HCT116 (cell line): ENCODE results near the gene TMEM187.

ENCODE experiments used
- EZH2 ChIP-seq: fragments of 200-600 bp; sonication (generic); IDR thresholded peaks from 2 replicates; pipeline ENCODE4 v1.6.1; 2017; ENCODE audit warnings: antibody characterized with exemption, mixed run types
- JUND ChIP-seq: IDR thresholded peaks from 2 replicates; pipeline ENCODE4 v1.6.1; 2012
- POLR2A ChIP-seq: IDR thresholded peaks from 2 replicates; pipeline ENCODE4 v1.7.0; 2011; ENCODE audit warnings: borderline replicate concordance; ENCODE audit not compliant: insufficient read depth, insufficient read length; ENCODE audit errors: extremely low read depth
- POLR2AphosphoS5 ChIP-seq: IDR thresholded peaks from 2 replicates; pipeline ENCODE4 v1.6.1; 2011; ENCODE audit warnings: mild to moderate bottlenecking, low read depth, low read length, moderate library complexity
- SIN3A ChIP-seq: IDR thresholded peaks from 2 replicates; pipeline ENCODE4 v1.6.1; 2012; ENCODE audit warnings: low read depth
- ZFX ChIP-seq: fragments of 450-650 bp; IDR thresholded peaks from 2 replicates; pipeline ENCODE4 v1.6.1; 2017
- ZNF274 ChIP-seq: fragments of 200-500 bp; sonication (Bioruptor generic); IDR thresholded peaks from 2 replicates; pipeline ENCODE4 v1.6.1; 2014; ENCODE audit warnings: mild to moderate bottlenecking, low read depth, low read length, inconsistent platforms
- TF ChIP-seq, protein P1 (sequence below), 3 experiments: fragments of 200-600 bp in 1 of 3; sonication (generic) in 1 of 3; IDR thresholded peaks in 2 of 3; conservative IDR thresholded peaks in 1 of 3; 2 replicates each; pipeline ENCODE4 v1.5.1; 2012 to 2017; ENCODE audit warnings: low read depth in 2 of 3, low read length in 2 of 3, antibody characterized with exemption in 1 of 3, borderline replicate concordance in 1 of 3, control low read depth in 1 of 3, mild to moderate bottlenecking in 1 of 3, mixed read lengths in 1 of 3, mixed run types in 1 of 3, moderate library complexity in 1 of 3; ENCODE audit not compliant: insufficient read depth in 1 of 3
- TF ChIP-seq, protein P2 (sequence below): IDR thresholded peaks from 2 replicates; pipeline ENCODE4 v1.6.1; 2012; ENCODE audit warnings: low read depth
- TF ChIP-seq, protein P3 (sequence below): IDR thresholded peaks from 2 replicates; pipeline ENCODE4 v1.6.1; 2012

DNA sequence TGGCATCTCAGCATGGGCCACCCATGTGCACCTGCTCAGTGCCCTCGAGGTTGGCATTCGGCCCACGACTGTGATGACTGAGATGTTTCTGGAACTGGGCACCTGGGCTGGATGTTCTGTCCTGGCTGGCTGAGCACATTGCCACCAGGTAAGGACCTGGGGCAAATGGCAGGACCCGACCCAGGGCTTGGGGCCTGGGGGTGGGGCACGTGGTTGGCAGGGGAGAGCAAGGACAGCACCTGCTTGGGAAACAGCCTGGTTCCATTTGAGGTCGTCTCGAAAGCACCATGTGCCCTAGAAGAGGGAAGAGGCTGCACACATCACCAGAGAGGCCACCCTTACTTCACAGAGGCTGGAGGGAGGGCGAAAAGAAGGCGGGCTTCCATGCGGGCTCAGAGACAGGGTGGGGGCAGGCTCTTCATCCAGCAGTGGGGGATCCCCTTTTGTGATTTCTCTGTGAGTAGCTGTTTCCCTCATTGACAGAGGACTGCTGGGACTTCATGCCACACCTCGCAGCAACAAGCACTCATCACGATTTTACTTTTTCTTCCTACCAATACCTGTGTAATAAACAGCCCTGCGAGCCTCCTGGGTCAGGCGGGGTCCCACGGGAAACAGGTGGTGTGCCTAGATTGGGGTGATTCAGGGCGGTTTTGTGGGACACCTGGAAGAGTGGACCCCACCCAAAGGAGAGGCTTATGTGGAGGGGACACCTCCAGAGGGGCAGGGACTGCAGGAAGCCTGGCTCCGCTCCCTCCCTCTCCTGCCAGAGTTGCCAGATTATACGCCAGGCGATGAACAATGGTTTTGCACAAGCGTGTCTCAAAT, 12.0 kb downstream of the TMEM187 start:
- TF ChIP-seq EZH2 (no peak), POLR2A (no peak), POLR2AphosphoS5 (no peak), ZNF274 (no peak), JUND (no peak), SIN3A (no peak), ZFX (no peak)
- TF ChIP-seq, protein P1, sequence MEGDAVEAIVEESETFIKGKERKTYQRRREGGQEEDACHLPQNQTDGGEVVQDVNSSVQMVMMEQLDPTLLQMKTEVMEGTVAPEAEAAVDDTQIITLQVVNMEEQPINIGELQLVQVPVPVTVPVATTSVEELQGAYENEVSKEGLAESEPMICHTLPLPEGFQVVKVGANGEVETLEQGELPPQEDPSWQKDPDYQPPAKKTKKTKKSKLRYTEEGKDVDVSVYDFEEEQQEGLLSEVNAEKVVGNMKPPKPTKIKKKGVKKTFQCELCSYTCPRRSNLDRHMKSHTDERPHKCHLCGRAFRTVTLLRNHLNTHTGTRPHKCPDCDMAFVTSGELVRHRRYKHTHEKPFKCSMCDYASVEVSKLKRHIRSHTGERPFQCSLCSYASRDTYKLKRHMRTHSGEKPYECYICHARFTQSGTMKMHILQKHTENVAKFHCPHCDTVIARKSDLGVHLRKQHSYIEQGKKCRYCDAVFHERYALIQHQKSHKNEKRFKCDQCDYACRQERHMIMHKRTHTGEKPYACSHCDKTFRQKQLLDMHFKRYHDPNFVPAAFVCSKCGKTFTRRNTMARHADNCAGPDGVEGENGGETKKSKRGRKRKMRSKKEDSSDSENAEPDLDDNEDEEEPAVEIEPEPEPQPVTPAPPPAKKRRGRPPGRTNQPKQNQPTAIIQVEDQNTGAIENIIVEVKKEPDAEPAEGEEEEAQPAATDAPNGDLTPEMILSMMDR (IDR thresholded peaks at IDR 0.05 in 2 of 3, conservative IDR thresholded peaks at IDR 0.05 in 1 of 3; ENCODE audit: borderline replicate concordance in 1 of 3, insufficient read depth in 1 of 3, low read depth in 2 of 3, low read length in 2 of 3) = no peak
- TF ChIP-seq, protein P2, sequence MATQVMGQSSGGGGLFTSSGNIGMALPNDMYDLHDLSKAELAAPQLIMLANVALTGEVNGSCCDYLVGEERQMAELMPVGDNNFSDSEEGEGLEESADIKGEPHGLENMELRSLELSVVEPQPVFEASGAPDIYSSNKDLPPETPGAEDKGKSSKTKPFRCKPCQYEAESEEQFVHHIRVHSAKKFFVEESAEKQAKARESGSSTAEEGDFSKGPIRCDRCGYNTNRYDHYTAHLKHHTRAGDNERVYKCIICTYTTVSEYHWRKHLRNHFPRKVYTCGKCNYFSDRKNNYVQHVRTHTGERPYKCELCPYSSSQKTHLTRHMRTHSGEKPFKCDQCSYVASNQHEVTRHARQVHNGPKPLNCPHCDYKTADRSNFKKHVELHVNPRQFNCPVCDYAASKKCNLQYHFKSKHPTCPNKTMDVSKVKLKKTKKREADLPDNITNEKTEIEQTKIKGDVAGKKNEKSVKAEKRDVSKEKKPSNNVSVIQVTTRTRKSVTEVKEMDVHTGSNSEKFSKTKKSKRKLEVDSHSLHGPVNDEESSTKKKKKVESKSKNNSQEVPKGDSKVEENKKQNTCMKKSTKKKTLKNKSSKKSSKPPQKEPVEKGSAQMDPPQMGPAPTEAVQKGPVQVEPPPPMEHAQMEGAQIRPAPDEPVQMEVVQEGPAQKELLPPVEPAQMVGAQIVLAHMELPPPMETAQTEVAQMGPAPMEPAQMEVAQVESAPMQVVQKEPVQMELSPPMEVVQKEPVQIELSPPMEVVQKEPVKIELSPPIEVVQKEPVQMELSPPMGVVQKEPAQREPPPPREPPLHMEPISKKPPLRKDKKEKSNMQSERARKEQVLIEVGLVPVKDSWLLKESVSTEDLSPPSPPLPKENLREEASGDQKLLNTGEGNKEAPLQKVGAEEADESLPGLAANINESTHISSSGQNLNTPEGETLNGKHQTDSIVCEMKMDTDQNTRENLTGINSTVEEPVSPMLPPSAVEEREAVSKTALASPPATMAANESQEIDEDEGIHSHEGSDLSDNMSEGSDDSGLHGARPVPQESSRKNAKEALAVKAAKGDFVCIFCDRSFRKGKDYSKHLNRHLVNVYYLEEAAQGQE = no peak
- TF ChIP-seq, protein P3, sequence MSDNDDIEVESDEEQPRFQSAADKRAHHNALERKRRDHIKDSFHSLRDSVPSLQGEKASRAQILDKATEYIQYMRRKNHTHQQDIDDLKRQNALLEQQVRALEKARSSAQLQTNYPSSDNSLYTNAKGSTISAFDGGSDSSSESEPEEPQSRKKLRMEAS = no peak
